Measurements from ENCODE around the gene ARTN. TPM values are rescaled to one million over a fixed set of nuclear protein-coding genes. Genes with fewer than 3 reads are reported as not detected.

Gene ARTN
- total RNA-seq, 1 donor: not detected

GRCh38 chr1:43951021-43951985 is 17.7 kb downstream of the ARTN start:
- Histone ChIP-seq H3K27me3 (ENCODE audit: insufficient read depth, low read length) (no peaks in the 10 kb centered on the region), H3K4me1 (ENCODE audit: insufficient read depth, low read length) (peaks cover 12% of the 10 kb centered on the region), H3K4me3 (ENCODE audit: low read length) (no peak overlapping the region), H3K9me3 (ENCODE audit: low read depth, low read length) (no peaks in the 10 kb centered on the region)

GRCh38 chr1:43952731-43953346 is 19.2 kb downstream of the ARTN start:
- Histone ChIP-seq H3K9me3 (ENCODE audit: low read depth, low read length) (no peaks in the 10 kb centered on the region), H3K4me1 (ENCODE audit: insufficient read depth, low read length) (peaks cover 4% of the 10 kb centered on the region), H3K27me3 (ENCODE audit: insufficient read depth, low read length) (no peaks in the 10 kb centered on the region), H3K4me3 (ENCODE audit: low read length) (no peak overlapping the region)

- H3K27me3 ChIP-seq (ENCODE audit: insufficient read depth, low read length): no peaks in the 10 kb centered on the region
- no peaks in the 10 kb centered on the region for H3K9me3 ChIP-seq (ENCODE audit: low read depth, low read length)
- no peak overlapping the region for H3K4me3 ChIP-seq (ENCODE audit: low read length)
- no peaks in the 10 kb centered on the region for H3K4me1 ChIP-seq (ENCODE audit: insufficient read depth, low read length)
These were observed 19.8 kb downstream of the ARTN start for GRCh38 chr1:43953361-43953760.

- no peaks in the 10 kb centered on the region for H3K27me3 ChIP-seq (ENCODE audit: insufficient read depth, low read length)
- no peaks in the 10 kb centered on the region for H3K9me3 ChIP-seq (ENCODE audit: low read depth, low read length)
- H3K4me3 ChIP-seq (ENCODE audit: low read length): no peak overlapping the region
- H3K4me1 ChIP-seq (ENCODE audit: insufficient read depth, low read length): no peaks in the 10 kb centered on the region
These were observed 20.4 kb downstream of the ARTN start for GRCh38 chr1:43954036-43954435.

GRCh38 chr1:43956234-43956633 is 22.6 kb downstream of the ARTN start:
- no peaks in the 10 kb centered on the region for H3K4me1 ChIP-seq (ENCODE audit: insufficient read depth, low read length)

GRCh38 chr1:43957407-43958040 is 23.9 kb downstream of the ARTN start:
- H3K4me1 ChIP-seq (ENCODE audit: insufficient read depth, low read length): no peaks in the 10 kb centered on the region
- no peak overlapping the region for H3K4me3 ChIP-seq (ENCODE audit: low read length)
- no peaks in the 10 kb centered on the region for H3K9me3 ChIP-seq (ENCODE audit: low read depth, low read length)
- no peaks in the 10 kb centered on the region for H3K27me3 ChIP-seq (ENCODE audit: insufficient read depth, low read length)

More at GRCh38 chr1:43956234-43956633, 22.6 kb downstream of the ARTN start:
- no peak overlapping the region for H3K4me3 ChIP-seq (ENCODE audit: low read length)
- H3K27me3 ChIP-seq (ENCODE audit: insufficient read depth, low read length): no peaks in the 10 kb centered on the region
- H3K9me3 ChIP-seq (ENCODE audit: low read depth, low read length): no peaks in the 10 kb centered on the region

GRCh38 chr1:43958351-43959255 is 25.0 kb downstream of the ARTN start:
- H3K27me3 ChIP-seq (ENCODE audit: insufficient read depth, low read length): no peaks in the 10 kb centered on the region
- H3K4me1 ChIP-seq (ENCODE audit: insufficient read depth, low read length): no peaks in the 10 kb centered on the region
- no peak overlapping the region for H3K4me3 ChIP-seq (ENCODE audit: low read length)
- no peaks in the 10 kb centered on the region for H3K9me3 ChIP-seq (ENCODE audit: low read depth, low read length)

GRCh38 chr1:43960798-43961197 is 27.2 kb downstream of the ARTN start:
- no peak overlapping the region for H3K4me3 ChIP-seq (ENCODE audit: low read length)
- no peaks in the 10 kb centered on the region for H3K9me3 ChIP-seq (ENCODE audit: low read depth, low read length)
- H3K27me3 ChIP-seq (ENCODE audit: insufficient read depth, low read length): no peaks in the 10 kb centered on the region
- H3K4me1 ChIP-seq (ENCODE audit: insufficient read depth, low read length): no peaks in the 10 kb centered on the region

- no peaks in the 10 kb centered on the region for H3K9me3 ChIP-seq (ENCODE audit: low read depth, low read length)
- no peak overlapping the region for H3K4me3 ChIP-seq (ENCODE audit: low read length)
- no peaks in the 10 kb centered on the region for H3K27me3 ChIP-seq (ENCODE audit: insufficient read depth, low read length)
- H3K4me1 ChIP-seq (ENCODE audit: insufficient read depth, low read length): no peaks in the 10 kb centered on the region
These were observed 28.1 kb downstream of the ARTN start for GRCh38 chr1:43961692-43962091.

- H3K4me1 ChIP-seq (ENCODE audit: insufficient read depth, low read length): no peaks in the 10 kb centered on the region
- H3K9me3 ChIP-seq (ENCODE audit: low read depth, low read length): no peaks in the 10 kb centered on the region
- no peak overlapping the region for H3K4me3 ChIP-seq (ENCODE audit: low read length)
- H3K27me3 ChIP-seq (ENCODE audit: insufficient read depth, low read length): no peaks in the 10 kb centered on the region
These were observed 28.7 kb downstream of the ARTN start for GRCh38 chr1:43962324-43962723.

- H3K9me3 ChIP-seq (ENCODE audit: low read depth, low read length): no peaks in the 10 kb centered on the region
- no peak overlapping the region for H3K4me3 ChIP-seq (ENCODE audit: low read length)
- no peaks in the 10 kb centered on the region for H3K27me3 ChIP-seq (ENCODE audit: insufficient read depth, low read length)
- H3K4me1 ChIP-seq (ENCODE audit: insufficient read depth, low read length): no peaks in the 10 kb centered on the region
These were observed 29.4 kb downstream of the ARTN start for GRCh38 chr1:43963006-43963405.

GRCh38 chr1:43963890-43964289 is 30.3 kb downstream of the ARTN start:
- H3K4me1 ChIP-seq (ENCODE audit: insufficient read depth, low read length): no peaks in the 10 kb centered on the region
- no peaks in the 10 kb centered on the region for H3K27me3 ChIP-seq (ENCODE audit: insufficient read depth, low read length)
- no peaks in the 10 kb centered on the region for H3K9me3 ChIP-seq (ENCODE audit: low read depth, low read length)
- H3K4me3 ChIP-seq (ENCODE audit: low read length): no peak overlapping the region

GRCh38 chr1:43965316-43965715 is 31.7 kb downstream of the ARTN start:
- Histone ChIP-seq H3K4me1 (ENCODE audit: insufficient read depth, low read length) (peaks cover 9% of the 10 kb centered on the region), H3K27me3 (ENCODE audit: insufficient read depth, low read length) (no peaks in the 10 kb centered on the region), H3K4me3 (ENCODE audit: low read length) (no peak overlapping the region), H3K9me3 (ENCODE audit: low read depth, low read length) (no peaks in the 10 kb centered on the region)

GRCh38 chr1:43968348-43968948 is 34.8 kb downstream of the ARTN start:
- Histone ChIP-seq H3K4me1 (ENCODE audit: insufficient read depth, low read length) (peaks cover 20% of the 10 kb centered on the region), H3K9me3 (ENCODE audit: low read depth, low read length) (no peaks in the 10 kb centered on the region), H3K27me3 (ENCODE audit: insufficient read depth, low read length) (no peaks in the 10 kb centered on the region), H3K4me3 (ENCODE audit: low read length) (no peak overlapping the region)

Measured in mononuclear cell (primary cell).